VCaP (cell line): Measurements from ENCODE around the gene ROBO4.

Source experiments
- H3K27ac ChIP-seq: fragments of 450-650 bp; 2 replicates; pipeline ENCODE4 v1.5.1; 2017
- TF ChIP-seq, protein P1 (sequence below): fragments of 450-650 bp; conservative IDR thresholded peaks from 2 replicates; pipeline ENCODE4 v1.5.1; 2017; ENCODE audit warnings: mild to moderate bottlenecking, moderate library complexity

Gene ROBO4

GRCh38 chr11:124898263-124898680 lies 607 bp upstream of the ROBO4 start:
- H3K27ac ChIP-seq = no peak overlapping the region
- TF ChIP-seq, protein P1, sequence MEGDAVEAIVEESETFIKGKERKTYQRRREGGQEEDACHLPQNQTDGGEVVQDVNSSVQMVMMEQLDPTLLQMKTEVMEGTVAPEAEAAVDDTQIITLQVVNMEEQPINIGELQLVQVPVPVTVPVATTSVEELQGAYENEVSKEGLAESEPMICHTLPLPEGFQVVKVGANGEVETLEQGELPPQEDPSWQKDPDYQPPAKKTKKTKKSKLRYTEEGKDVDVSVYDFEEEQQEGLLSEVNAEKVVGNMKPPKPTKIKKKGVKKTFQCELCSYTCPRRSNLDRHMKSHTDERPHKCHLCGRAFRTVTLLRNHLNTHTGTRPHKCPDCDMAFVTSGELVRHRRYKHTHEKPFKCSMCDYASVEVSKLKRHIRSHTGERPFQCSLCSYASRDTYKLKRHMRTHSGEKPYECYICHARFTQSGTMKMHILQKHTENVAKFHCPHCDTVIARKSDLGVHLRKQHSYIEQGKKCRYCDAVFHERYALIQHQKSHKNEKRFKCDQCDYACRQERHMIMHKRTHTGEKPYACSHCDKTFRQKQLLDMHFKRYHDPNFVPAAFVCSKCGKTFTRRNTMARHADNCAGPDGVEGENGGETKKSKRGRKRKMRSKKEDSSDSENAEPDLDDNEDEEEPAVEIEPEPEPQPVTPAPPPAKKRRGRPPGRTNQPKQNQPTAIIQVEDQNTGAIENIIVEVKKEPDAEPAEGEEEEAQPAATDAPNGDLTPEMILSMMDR = no peak

GRCh38 chr11:124896821-124897391 lies 759 bp downstream of the ROBO4 start:
- TF ChIP-seq, protein P1 = no peak
- H3K27ac ChIP-seq = no peak overlapping the region

GRCh38 chr11:124896071-124896750 lies 1.5 kb downstream of the ROBO4 start:
- TF ChIP-seq, protein P1 = no peak

DNA sequence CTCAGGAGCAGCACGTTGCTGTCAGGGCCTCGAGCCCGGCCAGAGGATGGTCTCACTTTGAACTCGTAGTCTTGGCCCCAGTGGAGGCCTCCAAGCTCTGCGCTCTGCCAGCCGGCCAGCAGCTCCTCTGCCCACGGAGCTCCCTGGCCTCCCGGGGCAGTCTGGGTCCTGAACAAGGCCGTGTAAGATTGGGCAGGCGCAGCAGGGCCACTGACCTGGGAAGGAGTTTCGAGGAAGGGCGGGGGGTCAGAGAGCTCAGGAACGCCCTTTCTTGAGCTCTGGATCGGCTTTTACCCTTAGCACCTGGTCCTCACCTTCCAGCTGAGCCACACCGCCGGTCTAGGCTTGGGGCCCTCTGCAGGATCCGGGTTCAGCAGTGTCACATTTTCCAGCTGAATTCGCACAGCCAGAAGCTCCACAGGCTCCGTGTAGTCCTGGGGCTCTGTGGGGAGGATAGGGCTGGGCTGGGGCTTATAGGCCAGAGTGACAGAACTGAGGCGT lies 2.1 kb downstream of the ROBO4 start:
- TF ChIP-seq, protein P1 = no peak
- H3K27ac ChIP-seq = no peak overlapping the region

More at GRCh38 chr11:124896071-124896750, 1.5 kb downstream of the ROBO4 start:
- no peak overlapping the region for H3K27ac ChIP-seq

DNA sequence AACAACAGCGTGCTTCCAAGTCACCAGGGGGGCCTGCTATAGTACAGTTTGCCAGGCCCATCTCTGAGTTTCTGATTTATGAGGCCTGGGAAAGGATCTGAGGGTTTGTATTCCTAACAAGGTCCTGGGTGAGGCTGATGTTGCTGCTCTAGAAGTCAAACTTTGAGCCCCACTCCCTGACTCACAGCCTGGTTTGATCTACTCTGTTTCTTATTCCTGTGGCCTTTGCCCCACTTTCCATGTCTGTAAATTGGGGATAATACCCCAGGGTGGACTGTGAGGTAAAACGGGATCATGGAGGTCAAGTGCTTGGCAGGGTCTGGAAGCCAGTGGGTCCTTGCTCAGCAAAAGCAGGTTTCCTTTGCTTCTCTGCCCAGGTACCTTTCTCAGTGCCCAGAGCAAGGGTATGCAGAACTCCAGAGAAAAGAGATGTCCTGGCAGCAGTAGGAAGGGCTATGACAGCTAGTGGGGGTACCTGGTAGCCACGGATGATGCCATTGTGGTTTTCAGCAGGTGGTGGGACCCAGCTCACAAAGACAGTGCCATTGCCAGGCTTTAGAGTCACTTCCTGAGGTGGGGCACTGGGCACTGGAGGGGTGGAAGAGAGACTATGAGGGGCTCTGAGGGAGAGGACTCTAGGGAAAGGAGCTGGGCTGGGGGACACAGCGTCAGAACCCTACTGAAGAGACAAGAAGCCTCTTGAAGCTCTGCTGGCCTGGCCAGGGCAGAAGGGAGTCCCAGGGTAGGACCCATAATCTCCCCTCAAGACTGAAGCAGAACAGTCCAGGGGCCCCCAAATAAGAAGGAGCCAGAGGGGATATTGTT lies 2.8 kb downstream of the ROBO4 start:
- no peak overlapping the region for H3K27ac ChIP-seq
- TF ChIP-seq, protein P1 = no peak

DNA sequence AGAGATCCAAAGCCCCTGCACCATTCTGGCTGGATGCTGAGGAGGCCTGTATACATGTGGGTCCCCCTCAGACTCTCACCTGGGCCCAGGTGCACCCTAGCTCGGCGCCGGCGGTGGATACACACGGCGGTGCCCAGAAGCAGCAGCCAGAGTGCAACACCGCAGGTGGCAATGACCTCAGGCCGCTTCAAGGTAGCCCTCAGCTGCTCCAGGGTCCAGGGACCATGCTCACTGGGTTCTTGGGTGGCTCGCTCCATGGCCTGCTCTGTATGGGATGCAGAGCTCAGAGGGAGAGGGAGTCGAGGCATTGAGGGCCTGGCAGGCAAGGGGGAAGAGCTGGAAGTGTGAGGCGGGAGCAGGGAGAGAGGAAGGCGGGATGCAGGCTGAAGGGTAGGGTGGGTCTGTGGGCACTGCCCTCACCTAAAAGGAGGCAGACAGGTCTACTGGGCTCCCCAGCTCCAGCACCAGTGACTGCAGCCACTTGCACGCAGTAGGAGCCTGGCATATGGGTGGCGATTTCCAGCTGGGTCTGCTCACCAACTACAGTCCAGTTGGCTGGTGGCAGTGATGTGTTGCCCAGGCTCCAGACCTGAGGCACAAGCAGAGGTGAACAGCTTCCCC lies 3.8 kb downstream of the ROBO4 start:
- no peak overlapping the region for H3K27ac ChIP-seq
- TF ChIP-seq, protein P1 = no peak
